ENCODE measurements around the gene ANKMY1.
"Not testable (repeated sequence)": the region's sequence is repeated elsewhere in the genome, so short reads cannot be mapped to it uniquely, and the experiment has no call there.

ANKMY1 gene

GRCh38 chr2:240502059-240502429 lies 55.7 kb downstream of the ANKMY1 start:
- no peak for DNase-seq

- no peak for DNase-seq
Observed at GRCh38 chr2:240501531-240501991, 56.2 kb downstream of the ANKMY1 start.

DNA sequence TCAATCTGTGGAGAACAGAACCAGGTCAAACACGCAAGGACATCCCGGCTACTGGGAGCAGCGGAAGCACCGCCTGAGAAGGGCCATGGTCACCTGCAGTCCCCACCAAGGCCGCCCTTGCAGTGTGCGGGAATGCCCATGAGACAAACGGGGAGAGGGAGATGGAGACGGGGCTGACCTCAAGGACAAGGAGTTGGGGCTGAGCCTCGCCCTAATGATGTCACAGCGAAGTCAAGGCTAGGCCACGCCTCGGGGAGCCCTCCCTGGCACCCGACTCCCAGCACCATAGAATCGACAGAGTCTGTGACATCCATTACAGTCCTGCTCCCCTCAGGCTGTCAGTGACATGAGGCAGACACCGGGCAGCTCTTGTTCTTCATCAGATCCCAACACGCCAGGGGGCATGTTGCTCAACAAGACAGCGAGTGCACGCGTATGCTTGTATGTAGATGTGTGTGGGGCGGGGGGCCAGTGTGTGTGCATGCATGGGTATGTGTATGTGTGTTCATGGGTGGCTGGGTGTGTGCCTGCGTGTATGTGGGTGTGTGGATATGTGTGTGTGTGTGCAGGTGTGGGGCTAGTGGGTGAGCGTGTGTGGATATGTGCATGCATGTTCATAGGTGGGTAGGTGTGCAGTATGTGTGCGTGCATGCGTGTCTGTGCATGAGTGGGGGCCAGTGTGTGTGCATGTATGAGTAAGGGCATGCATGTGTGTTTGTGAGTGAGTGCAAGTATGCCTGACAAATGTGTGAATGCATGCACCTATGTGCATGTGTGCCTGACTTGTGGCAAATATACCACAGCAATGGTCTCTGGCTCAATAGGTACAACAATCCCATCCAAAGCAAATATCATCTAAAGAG lies 57.0 kb downstream of the ANKMY1 start:
- no peak for DNase-seq

DNA sequence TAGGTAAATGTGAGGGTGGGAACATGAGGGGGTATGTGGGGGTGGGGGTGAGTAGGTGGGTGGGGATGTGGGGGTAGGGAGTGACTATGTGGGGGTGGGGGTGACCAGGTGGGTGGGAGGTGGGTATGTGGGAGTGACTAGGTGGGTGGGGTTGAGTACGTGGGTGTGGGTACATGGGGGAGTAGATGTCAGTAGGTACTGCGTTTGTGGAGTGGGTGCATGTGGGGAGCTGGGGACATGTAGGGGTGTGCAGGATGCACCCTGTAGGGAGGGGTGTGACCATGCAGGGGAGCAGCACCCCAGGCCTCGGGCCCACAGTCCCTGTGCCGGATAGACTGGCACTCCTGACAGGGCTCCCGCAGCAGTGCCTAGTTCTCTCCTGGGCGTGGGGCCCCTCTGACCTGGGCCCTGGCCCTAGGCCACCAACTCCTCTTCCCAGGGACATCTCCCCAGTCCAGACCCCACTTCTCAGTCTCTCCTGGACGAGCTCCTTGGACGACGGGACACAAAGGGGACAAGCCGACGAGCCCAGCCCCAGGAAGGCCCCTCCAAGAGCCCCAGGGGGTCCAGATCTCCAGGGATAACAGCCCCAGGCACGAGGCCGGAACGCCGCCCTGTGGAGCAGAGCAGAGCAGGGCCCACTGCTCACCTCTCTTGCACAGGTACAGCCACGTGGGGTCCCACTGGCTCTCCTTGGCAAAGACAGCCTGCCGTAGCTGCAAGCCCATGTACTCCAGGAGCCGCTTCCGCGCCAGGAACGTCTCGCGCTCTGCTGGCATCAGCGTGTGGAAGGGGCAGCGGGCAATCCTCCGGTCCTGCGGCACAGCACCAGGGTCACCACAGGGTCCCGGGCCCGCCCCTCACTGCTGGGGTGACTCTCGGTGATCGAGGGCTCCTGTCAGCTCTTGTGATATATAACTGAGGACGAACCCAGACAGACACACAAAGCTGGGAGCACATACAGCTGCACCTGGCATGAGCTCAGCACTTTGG lies 58.2 kb downstream of the ANKMY1 start:
- no peak for DNase-seq

DNA sequence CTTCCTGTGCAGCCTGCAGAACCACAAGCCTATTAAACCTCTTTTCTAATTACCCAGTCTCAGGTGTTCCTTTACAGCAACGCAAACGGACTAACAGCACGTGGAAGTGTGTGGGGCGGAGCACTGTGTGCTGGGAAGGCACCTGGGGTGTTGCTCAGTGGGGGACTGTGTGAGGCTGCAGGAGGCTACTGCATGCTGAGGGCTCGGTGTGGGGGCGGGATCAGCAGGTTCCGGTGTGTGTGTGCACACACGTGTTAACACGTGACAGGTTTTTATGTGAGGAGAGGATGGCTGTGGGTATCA lies 58.9 kb downstream of the ANKMY1 start:
- DNase-seq: no peak

DNA sequence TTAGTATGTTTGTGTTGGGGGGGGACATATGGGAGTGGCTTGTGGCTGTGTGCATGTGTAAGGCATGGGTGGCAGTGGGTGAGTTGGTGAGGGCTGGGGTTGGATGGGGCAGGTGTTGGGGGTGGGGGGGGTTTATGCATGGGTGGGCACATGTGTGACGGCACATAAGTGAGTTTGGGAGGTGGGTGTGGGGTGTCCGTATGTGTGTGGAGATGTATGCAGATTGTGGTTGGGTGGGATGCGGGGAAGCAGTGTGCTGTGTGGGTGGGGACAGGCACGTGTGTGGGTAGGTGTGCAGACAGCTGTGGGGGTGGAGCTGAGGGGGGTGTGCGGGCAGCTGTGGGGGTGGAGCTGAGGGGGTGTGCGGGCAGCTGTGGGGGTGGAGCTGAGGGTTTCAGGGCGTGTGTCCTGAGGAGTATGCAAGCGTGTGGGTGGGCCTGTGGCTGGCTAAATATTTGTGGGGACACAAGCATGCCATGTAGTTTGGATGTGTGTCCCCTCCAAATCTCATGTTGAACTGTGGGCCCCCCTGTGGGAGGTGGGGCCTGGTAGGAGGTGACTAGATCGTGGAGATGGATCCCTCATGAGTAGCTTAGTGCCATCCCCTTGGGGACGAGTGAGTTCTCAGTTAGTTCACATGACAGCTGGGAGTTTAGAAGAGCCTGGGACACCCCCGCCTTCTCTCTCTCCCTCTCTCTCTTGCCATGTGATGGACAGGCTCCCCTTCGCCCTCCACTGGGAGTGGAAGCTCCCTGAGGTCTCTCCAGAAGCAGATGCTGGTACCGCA lies 59.4 kb downstream of the ANKMY1 start:
- DNase-seq: no peak

GRCh38 chr2:240497082-240497481 lies 60.7 kb downstream of the ANKMY1 start:
- not testable (repeated sequence) for DNase-seq

DNA sequence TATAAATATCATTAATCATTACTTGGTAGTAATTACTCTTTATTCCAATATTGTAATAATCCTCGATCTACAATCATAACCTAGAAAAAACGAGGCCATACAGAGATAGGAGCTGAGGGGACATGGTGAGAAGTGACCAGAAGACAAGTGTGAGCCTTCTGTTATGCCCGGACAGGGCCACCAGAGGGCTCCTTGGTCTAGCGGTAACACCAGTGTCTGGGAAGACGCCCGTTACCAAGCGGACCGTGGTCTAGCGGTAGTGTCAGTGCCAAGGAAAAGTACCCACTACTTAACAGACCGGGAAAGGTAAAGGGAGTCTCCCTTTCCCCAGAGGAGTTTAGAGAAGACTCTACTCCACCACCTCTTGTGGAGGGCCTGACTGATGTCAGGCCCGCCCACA lies 62.8 kb downstream of the ANKMY1 start:
- not testable (repeated sequence) for DNase-seq

DNA sequence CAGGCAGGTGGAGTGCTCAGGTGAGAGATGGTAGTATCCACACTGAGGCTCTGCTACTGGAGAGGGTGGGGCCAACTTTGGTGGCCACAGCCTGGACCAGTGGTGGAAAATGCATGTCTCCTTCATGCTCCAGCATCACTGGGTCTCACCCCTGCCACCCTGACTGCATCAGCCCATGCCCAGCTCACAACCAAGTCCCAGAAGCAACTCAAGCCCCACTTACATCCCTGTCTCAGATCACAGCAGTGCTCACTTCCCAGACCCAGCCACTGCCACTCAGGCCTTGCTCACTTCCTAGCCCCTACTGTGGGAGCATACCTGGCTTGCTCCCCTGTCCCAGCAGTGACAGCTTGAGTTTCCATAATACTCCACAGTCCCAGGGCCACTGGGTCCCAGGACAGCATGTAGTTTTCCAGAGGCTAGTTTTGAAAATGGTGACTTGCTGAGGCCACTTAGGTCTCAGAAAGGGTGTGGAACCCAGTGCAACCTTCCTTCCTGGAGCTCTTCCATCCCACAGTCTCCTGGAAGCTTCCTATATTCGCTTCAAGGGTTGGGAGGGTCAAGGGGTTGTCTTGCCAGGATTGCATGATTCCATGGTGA lies 63.5 kb downstream of the ANKMY1 start:
- no peak for DNase-seq

DNA sequence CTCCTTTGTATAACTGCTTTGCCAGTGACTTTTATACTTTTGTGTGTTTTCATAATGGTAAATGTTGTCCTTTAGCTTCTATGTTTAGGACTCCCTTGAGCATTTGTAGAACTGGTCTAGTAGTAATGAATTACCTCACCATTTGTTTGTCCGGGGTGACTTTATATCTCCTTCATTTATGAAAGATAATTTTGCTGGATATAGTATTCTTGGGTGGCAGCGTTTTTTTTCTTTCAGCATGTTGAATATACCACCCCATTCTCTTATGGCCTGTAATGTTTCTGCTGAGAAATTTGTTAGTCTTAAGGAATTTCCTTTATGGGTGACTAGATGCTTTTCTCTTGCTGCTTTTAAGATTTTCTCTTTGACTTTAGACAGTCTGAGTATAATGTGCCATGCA lies 66.3 kb downstream of the ANKMY1 start:
- DNase-seq: no peak

- no peak for DNase-seq
Observed at GRCh38 chr2:240482141-240482540, 75.6 kb downstream of the ANKMY1 start.

DNA sequence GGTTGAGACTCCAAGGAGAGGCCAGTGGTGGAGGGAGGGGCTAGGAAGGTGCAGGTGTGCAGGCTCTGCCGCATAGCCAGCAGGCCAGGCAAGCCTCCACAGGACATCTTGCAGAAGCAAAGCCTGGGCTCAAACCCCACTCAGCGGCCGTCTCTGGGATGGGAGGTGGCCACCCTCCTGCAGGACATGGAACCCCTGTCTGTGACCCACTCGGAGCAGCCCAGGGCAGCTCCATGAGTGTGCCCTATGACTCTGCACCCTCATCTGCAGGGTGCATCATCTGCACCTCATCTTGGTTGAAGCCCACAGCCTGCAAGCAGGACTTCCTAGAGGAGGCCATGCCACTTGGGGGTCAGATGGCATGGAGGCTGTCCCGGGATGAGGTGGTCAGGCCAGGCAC lies 76.1 kb downstream of the ANKMY1 start:
- DNase-seq: no peak

GRCh38 chr2:240480834-240481623 lies 76.8 kb downstream of the ANKMY1 start:
- no peak for DNase-seq

DNA sequence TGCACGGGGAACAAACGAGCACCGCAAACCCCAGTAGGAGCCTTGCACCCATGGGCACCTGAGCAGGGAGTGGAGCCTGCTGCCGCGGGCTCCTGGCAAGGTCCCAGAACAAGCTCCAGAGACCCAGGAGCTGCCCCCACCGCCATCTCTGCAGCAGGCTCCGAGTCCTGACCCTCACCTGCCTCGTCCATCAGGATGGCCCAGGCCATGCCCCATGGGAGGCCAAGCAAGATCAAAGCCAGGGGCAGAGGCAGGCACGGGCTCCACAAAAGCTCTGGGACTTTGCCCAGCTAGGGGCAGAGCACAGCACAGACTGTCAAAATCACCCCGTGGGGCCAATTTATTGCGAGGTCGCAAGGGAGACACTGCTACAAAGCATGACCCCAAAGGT lies 78.7 kb downstream of the ANKMY1 start:
- no peak for DNase-seq

GRCh38 chr2:240478346-240479110 lies 79.3 kb downstream of the ANKMY1 start:
- no peak for DNase-seq

- no peak for DNase-seq
Observed at GRCh38 chr2:240477916-240478315, 79.9 kb downstream of the ANKMY1 start.

DNA sequence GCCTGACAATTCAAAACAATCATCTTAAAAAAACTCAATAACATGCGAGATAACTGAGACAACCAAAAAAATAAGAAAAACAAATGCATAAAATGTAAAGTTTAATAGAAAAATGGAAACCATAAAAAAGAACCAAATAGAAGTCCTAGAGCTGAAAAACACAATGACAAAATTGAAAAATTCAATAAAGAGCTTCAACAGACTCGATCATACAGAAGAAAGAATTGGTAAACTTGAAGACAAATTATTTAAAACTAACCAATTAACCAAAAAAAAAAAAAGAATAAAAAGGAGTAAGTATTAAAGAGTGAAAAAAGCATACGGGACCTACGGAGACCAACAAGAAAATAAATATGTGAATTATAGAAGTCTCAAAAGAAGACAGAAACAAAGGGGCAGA lies 84.6 kb downstream of the ANKMY1 start:
- DNase-seq: no peak

- no peak for DNase-seq
Observed at GRCh38 chr2:240472078-240472790, 85.6 kb downstream of the ANKMY1 start.

DNA sequence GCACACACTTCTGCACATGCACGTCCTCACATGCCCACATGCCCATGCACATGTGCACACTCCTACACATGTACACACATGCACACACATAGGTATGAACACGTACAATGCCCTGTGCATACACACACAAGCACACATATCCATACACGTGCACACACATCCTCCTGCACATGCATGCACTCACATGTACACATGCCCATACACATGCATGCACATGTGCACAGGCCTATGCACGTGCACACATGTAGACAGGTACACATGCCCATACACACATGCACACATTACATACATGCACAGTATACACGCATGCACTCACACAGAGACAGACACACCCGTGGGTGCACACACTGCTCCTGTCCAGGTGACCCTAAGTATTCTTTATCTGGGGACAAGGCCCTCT lies 88.0 kb downstream of the ANKMY1 start:
- no peak for DNase-seq

GRCh38 chr2:240469239-240469636 lies 88.5 kb downstream of the ANKMY1 start:
- no peak for DNase-seq

Data from NCI-H2227 treated with DMSO at 0.1 percent for 48 hours (cell line).